ENCODE measurements around the gene FAM25A.
A peak's percentile ranks its signal among the peaks of the same experiment; 100 is the strongest.
"Not testable (repeated sequence)": the region's sequence is repeated elsewhere in the genome, so short reads cannot be mapped to it uniquely, and the experiment has no call there.

Gene FAM25A

DNA sequence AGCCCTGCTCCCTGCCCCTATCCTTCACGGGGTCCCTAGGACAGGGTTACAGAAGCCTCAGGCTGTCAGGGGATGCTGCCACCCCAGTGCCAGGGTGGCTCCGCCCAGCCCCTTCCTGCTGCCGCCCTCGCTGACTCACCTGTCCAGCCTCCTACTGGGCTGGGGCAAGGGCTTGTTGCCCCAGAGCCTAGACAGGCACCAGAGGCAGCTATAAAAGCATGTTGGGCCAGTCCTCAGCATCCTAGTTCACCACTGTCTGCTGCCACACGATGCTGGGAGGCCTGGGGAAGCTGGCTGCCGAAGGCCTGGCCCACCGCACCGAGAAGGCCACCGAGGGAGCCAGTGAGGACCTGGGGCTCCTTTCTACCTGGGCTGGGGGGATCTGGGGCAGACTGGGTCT, at the start of gene FAM25A:
Gene FAM25A, plus strand, starts transcription at position 239 of the 400 bp plus-strand sequence. Its CDS starts 31 bp downstream, at position 270.
- not testable (repeated sequence) for H3K4me1 Mint-ChIP-seq; H3K27me3 Mint-ChIP-seq; H3K9me3 Mint-ChIP-seq; H3K4me3 Mint-ChIP-seq; DNase-seq (ENCODE audit: low spot score in 2 of 2); H3K36me3 Mint-ChIP-seq; H3K27ac Mint-ChIP-seq; ATAC-seq (ENCODE audit: low read depth)

DNA sequence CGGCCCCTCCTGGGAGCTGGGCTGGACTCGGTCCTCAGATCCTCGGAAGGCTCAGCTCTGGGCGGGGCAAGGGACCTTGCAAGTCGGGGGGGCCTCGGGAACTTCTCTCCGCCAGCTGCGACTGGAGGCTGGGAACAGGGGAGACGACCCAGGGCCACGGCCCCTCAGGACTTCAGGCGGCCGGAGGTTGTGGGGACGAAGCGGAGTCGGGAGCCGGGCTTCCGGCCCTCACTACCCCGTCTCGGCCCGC, 49.2 kb upstream of the FAM25A start:
- H3K4me3 Mint-ChIP-seq = peak overlapping the region; percentile 73
- H3K27me3 Mint-ChIP-seq = no peaks in the 10 kb centered on the region
- no peaks in the 10 kb centered on the region for H3K9me3 Mint-ChIP-seq
- peak; percentile 10 for ATAC-seq (ENCODE audit: low read depth)
- no peaks in the 10 kb centered on the region for H3K36me3 Mint-ChIP-seq
- H3K27ac Mint-ChIP-seq = peak overlapping the region; percentile 78
- peaks cover 14% of the 10 kb centered on the region for H3K4me1 Mint-ChIP-seq
- DNase-seq (ENCODE audit: low spot score in 2 of 2) = no peak

DNA sequence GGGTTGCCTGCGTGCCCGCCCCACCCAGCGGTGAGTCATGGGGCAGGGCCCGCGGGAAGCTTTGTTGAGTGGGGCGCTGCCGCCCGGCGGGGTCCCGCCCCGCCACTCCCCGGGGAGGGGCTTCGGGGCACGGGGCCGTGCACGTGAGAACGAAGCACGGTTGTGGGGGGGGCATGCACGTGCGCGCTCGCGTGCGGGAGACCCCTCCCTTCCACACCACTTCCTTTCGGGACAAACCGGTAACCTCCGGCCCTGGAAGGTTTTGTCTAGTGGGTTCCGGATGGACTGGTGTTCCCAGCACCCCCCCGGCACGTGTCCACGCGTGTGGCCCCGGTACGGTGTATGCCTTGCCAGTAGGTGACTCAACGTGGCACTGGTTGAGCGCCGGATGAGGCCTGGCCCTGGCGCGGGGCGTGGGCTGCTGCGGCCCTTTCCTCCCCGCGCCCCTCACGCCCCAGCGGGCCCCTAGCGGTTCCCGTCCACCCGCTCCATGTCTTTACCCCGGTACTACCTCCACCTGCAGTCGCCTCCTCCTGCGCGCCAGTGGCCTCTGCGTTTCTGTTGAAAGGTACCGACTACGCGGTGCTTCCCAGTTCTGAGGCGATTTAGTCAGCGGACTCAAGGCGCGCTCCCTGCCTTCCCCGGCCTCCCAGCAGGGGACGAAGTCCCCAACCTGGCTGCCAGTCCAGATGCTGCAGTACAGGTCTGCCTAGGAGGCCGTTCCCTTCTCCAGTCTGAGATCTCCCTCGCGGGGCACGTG, 48.7 kb upstream of the FAM25A start:
- Mint-ChIP-seq H3K36me3 (no peaks in the 10 kb centered on the region), H3K9me3 (no peaks in the 10 kb centered on the region), H3K4me3 (peak overlapping the region; percentile 84), H3K27ac (peak overlapping the region; percentile 78), H3K4me1 (peaks cover 10% of the 10 kb centered on the region), H3K27me3 (no peaks in the 10 kb centered on the region)
- DNase-seq (ENCODE audit: low spot score in 2 of 2) (peak; percentile 63 to 91), ATAC-seq (ENCODE audit: low read depth) (peak; percentile 87)

DNA sequence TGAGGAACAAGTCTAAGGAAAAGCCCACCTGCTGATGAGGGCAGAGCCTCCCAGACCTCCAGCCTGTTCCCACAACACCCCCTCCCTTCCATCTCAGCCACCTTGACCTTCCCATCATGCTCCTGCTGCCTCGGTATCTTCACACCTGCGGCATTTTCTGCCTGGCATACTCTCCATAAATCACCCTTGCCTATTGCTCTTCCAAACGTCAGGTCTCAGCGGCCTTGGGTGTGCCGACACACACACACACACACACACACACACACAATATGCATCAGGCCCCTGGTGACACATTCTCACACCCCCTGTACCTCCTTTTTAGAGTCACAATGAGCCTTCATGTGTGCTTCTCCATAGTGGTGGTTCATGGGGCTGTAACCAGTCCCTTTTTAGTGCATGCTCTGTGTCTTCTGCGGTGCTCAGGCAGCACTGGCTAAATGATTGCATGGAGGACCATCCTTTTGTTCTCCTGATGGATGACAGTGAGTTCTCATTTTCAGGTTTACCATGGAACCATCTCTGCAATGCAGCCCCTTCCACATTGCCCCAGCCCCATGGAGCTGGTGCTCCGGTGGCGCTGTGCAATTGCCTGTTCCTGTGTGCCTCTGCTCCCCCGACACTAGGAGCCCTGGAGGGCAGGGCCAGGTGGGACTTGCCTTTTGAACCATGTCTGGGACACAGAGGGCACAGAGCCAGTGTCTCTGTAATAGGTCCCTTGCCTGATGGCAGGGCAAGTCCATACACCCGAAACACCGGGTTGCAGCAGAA, 47.3 kb upstream of the FAM25A start:
- no peak for ATAC-seq (ENCODE audit: low read depth)
- peaks cover 7% of the 10 kb centered on the region for H3K4me1 Mint-ChIP-seq
- no peaks in the 10 kb centered on the region for H3K36me3 Mint-ChIP-seq
- H3K27ac Mint-ChIP-seq = peak overlapping the region; percentile 32
- H3K4me3 Mint-ChIP-seq = peak overlapping the region; percentile 6
- no peaks in the 10 kb centered on the region for H3K9me3 Mint-ChIP-seq
- DNase-seq (ENCODE audit: low spot score in 2 of 2) = no peak
- no peaks in the 10 kb centered on the region for H3K27me3 Mint-ChIP-seq

DNA sequence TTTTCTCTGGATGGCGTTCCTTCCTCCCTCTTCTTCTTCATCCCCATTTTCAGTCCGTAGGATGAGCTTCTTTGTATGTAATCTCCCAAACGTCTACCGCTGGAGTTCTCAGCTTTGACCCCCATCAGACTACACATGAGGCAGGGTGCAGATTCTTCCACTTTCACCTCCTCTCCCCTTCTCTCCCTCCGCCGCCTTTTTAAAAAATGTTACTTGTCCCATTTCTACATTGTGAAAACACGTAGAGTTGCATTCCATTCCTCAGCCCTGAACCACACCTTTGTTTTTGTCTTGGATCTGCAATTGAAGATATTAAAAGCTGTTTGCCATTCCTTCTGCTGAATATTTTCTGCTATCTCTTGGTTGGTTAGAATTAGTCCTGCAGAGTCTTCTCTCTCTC, 45.6 kb upstream of the FAM25A start:
- H3K27ac Mint-ChIP-seq = no peak overlapping the region

DNA sequence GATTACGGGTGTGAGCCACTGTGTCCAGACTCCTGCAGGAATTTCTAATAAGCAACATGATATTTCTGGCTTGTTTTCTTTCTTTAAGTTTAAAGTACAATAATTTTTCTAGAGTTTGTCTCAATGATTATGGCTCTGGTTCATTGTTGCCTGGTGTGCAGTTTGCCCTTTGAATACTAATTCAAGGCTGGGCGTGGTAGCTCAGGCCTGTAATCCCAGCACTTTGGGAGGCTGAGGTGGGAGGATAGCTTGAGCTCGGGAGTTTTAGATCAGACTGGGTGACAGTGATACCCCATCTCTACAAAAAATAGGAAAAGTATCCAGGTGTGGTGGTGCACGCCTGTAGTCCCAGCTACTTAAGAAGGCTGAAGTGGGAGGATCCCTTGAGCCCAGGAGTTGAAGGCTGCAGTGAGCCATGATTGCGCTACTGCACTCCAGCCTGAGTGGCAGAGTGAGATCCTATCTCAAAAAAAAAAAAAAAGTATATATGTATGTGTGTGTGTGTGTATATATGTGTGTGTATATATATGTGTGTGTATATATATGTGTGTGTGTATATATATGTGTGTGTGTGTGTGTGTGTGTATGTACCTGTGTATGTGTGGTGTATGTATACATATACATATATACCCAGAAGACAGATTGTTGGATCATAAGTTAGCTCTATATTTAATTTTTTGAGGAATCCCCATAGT, 43.6 kb upstream of the FAM25A start:
- Mint-ChIP-seq H3K27ac (no peak overlapping the region), H3K9me3 (no peaks in the 10 kb centered on the region), H3K4me1 (peaks cover 7% of the 10 kb centered on the region), H3K4me3 (no peak overlapping the region), H3K27me3 (no peaks in the 10 kb centered on the region), H3K36me3 (no peaks in the 10 kb centered on the region)
- no peak for DNase-seq (ENCODE audit: low spot score in 2 of 2)
- ATAC-seq (ENCODE audit: low read depth) = no peak

More for the DNA sequence above, 45.6 kb upstream of the FAM25A start:
- H3K4me3 Mint-ChIP-seq = no peak overlapping the region
- peaks cover 7% of the 10 kb centered on the region for H3K4me1 Mint-ChIP-seq
- H3K27me3 Mint-ChIP-seq = no peaks in the 10 kb centered on the region
- ATAC-seq (ENCODE audit: low read depth) (no peak), DNase-seq (ENCODE audit: low spot score in 2 of 2) (no peak)
- H3K9me3 Mint-ChIP-seq = no peaks in the 10 kb centered on the region
- no peaks in the 10 kb centered on the region for H3K36me3 Mint-ChIP-seq

DNA sequence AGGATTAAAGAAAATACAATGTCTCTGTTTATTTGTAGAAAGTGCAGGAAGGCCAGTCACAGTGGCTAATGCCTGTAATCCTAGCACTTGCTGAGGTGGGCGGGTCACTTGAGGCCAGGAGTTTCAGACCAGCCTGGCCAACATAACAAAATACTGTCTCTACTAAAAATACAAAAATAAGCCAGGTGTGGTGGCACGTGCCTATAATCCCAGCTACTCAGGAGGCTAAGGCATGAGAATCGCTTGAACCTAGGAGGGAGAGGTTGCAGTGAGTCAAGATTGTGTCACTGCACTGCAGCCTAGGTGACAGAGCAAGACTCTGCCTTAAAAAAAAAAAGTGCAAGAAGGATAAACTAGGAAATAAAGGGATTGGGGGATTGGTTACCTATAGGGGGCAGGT, 41.6 kb upstream of the FAM25A start:
- not testable (repeated sequence) for H3K9me3 Mint-ChIP-seq; H3K4me3 Mint-ChIP-seq; H3K27ac Mint-ChIP-seq; H3K4me1 Mint-ChIP-seq; H3K36me3 Mint-ChIP-seq; DNase-seq (ENCODE audit: low spot score in 2 of 2); H3K27me3 Mint-ChIP-seq; ATAC-seq (ENCODE audit: low read depth)

DNA sequence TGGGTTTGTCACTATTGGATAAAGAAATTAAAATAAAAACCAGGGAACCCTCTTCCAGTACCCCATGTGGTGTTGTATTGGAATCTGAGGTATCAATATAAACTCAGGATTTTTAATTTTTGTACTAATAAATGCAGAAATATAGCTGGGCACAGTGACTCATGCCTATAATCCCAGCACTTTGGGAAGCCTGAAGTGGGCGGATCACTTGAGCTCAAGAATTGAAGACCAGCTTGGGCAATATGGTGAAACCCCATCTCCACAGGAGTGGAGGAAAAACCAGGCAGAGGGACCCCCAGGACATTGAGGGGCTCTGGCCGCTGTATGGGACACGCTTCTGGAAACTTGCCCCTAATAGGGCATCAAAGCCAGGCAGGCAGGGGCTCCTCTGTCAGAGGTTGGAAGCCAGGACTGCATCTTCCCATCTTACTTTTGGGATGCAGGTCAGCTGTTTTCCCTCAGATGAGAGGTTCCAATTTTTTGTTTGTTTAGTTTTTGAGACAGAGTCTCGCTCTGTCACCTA, 40.7 kb upstream of the FAM25A start:
- no peaks in the 10 kb centered on the region for H3K4me1 Mint-ChIP-seq
- H3K36me3 Mint-ChIP-seq = no peaks in the 10 kb centered on the region
- no peaks in the 10 kb centered on the region for H3K27me3 Mint-ChIP-seq
- H3K9me3 Mint-ChIP-seq = no peaks in the 10 kb centered on the region
- ATAC-seq (ENCODE audit: low read depth) (no peak), DNase-seq (ENCODE audit: low spot score in 2 of 2) (no peak)
- H3K27ac Mint-ChIP-seq = no peak overlapping the region
- no peak overlapping the region for H3K4me3 Mint-ChIP-seq

DNA sequence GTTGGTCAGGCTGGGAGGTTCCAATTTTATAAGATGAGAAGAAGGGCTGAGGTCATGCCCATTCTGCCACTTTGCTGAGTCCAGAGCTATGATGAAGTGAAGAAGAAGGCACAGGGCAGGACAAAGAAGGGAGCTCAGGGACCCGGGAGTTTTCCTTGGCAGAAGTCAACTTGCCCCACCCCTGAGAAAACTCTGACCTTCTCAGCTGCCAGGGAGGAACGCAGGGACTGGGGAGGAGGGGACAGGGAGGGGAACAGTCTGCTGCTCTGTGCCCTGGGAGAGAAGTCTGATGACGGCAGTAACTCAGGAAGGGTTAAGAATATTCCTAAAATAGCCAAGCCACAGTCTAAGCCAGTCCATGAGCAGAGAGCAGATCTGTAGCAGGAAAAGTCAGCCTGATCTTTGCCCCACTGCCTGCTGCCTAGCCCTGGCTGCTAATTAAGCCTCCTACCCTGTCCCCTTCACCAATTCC, 40.1 kb upstream of the FAM25A start:
- H3K36me3 Mint-ChIP-seq = no peaks in the 10 kb centered on the region
- ATAC-seq (ENCODE audit: low read depth) = no peak

DNA sequence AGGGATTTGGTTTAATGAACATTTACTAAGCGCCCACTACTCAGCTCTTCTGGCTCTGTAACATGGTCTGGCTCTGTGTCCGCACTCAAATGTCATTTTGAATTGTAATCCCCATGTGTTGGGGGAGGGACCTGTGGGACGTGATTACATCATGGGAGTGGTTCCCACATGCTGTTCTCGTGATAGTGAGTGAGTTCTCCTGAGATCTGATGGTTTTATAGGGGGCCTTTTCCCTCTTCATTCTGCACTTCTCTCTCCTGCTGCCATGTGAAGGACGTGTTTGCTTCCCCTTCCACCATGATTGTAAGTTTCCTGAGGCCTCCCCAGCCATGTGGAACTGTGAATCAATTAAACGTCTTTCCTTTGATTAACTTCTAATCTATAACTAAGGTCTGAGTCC, 39.1 kb upstream of the FAM25A start:
- not testable (repeated sequence) for DNase-seq (ENCODE audit: low spot score in 2 of 2); H3K36me3 Mint-ChIP-seq; H3K27me3 Mint-ChIP-seq; H3K9me3 Mint-ChIP-seq; H3K27ac Mint-ChIP-seq; ATAC-seq (ENCODE audit: low read depth); H3K4me3 Mint-ChIP-seq; H3K4me1 Mint-ChIP-seq

More for the DNA sequence above, 40.1 kb upstream of the FAM25A start:
- H3K27ac Mint-ChIP-seq = no peak overlapping the region
- H3K4me3 Mint-ChIP-seq = no peak overlapping the region
- no peaks in the 10 kb centered on the region for H3K9me3 Mint-ChIP-seq
- DNase-seq (ENCODE audit: low spot score in 2 of 2) = no peak
- H3K27me3 Mint-ChIP-seq = no peaks in the 10 kb centered on the region
- H3K4me1 Mint-ChIP-seq = no peaks in the 10 kb centered on the region

DNA sequence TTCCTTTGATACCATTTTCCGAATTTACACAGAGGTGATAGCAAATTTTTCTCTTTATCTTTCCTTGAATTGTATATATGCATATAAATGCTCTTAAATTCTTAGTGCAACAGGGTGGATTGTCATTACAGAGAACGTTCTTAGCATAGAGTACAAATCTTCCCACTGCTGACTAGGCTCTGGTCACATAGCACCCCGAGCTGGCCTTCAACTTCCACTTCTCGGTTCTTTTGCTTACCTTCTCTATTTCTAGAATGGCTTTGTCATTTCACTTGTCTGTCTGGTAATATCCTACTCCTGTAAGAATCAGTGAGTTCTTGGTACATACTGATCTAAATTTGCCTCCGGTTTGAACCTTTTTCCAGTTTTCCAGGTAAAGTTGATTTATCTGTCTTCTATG, 38.4 kb upstream of the FAM25A start:
- H3K4me3 Mint-ChIP-seq = no peak overlapping the region
- no peak for DNase-seq (ENCODE audit: low spot score in 2 of 2)
- no peaks in the 10 kb centered on the region for H3K36me3 Mint-ChIP-seq
- H3K27ac Mint-ChIP-seq = no peak overlapping the region
- H3K4me1 Mint-ChIP-seq = no peaks in the 10 kb centered on the region
- H3K9me3 Mint-ChIP-seq = peaks cover 2% of the 10 kb centered on the region
- ATAC-seq (ENCODE audit: low read depth) = no peak
- no peaks in the 10 kb centered on the region for H3K27me3 Mint-ChIP-seq

DNA sequence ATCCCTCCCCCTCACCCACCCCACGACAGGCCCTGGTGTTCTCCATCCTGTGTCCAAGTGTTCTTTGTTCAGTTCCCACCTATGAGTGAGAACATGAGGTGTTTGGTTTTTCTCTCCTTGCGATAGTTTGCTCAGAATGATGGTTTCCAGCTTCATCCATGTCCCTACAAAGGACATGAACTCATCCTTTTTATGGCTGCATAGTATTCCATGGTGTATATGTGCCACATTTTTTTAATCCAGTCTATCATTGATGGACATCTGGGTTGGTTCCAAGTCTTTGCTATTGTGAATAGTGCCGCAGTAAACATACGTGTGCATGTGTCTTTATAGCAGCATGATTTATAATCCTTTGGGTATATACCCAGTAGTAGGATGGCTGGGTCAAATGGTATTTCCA, 35.6 kb upstream of the FAM25A start:
- ATAC-seq (ENCODE audit: low read depth); DNase-seq (ENCODE audit: low spot score in 2 of 2); H3K27me3 Mint-ChIP-seq: not testable (repeated sequence)

DNA sequence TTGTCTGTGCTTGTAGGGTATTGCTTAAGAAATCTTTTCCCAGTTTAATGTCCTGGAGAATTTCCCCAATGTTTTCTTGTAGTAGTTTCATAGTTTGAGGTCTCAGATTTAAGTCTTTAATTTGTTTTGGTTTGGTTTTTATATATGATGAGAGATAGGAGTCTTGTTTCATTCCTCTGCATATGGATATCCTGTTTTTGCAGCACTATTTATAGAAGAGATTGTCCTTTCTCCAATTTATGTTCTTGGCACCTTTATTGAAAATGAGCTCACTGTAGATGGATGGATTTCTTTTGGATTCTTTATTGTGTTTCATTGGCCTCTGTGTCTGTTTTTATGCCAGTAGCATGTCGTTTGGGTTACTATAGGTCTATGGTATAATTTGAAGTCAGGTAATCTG, 31.6 kb upstream of the FAM25A start:
- H3K4me3 Mint-ChIP-seq = no peak overlapping the region
- no peak overlapping the region for H3K27ac Mint-ChIP-seq
- H3K4me1 Mint-ChIP-seq = no peaks in the 10 kb centered on the region
- H3K27me3 Mint-ChIP-seq = peaks cover 2% of the 10 kb centered on the region
- ATAC-seq (ENCODE audit: low read depth) (no peak), DNase-seq (ENCODE audit: low spot score in 2 of 2) (no peak)
- no peaks in the 10 kb centered on the region for H3K36me3 Mint-ChIP-seq
- peaks cover 2% of the 10 kb centered on the region for H3K9me3 Mint-ChIP-seq

More for the DNA sequence above, 35.6 kb upstream of the FAM25A start:
- H3K4me3 Mint-ChIP-seq, H3K27ac Mint-ChIP-seq, H3K9me3 Mint-ChIP-seq, H3K4me1 Mint-ChIP-seq, H3K36me3 Mint-ChIP-seq: not testable (repeated sequence)

DNA sequence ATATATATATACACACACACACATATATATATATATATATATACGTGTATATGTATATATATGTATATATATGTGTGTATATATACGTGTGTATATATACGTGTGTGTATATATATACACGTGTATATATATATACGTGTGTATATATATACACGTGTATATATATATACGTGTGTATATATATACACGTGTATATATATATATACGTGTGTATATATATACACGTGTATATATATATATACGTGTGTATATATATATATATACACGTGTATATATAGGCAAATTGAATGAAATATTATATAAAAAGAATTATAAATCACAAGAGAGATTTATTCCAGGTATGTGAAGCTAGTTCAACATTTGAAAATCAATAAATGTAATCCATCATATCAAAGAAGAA, 28.7 kb upstream of the FAM25A start:
- not testable (repeated sequence) for H3K4me3 Mint-ChIP-seq; ATAC-seq (ENCODE audit: low read depth); H3K9me3 Mint-ChIP-seq; DNase-seq (ENCODE audit: low spot score in 2 of 2); H3K27ac Mint-ChIP-seq; H3K27me3 Mint-ChIP-seq; H3K4me1 Mint-ChIP-seq; H3K36me3 Mint-ChIP-seq

Data from memory B cell (primary cell).